ENCODE measurements around the gene DYNLT3. TPM values are rescaled to one million over a fixed set of nuclear protein-coding genes. Genes with fewer than 3 reads are reported as not detected.

Gene DYNLT3, protein sequence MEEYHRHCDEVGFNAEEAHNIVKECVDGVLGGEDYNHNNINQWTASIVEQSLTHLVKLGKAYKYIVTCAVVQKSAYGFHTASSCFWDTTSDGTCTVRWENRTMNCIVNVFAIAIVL
- polyA plus RNA-seq = 10 to 100 TPM in 3 of 4 donors, 1 to 10 TPM in 1; 9.2 to 22.5 (median 14.6) TPM
- long read RNA-seq, donor 1, transcript DYNLT3-201 (5 exons, 2,217 nt) = major isoform, 35 of 40 reads
- long read RNA-seq, donor 1, partial matches to known transcripts = 5 of 40 reads
- long read RNA-seq, donor 1, other reads (novel, unspliced or antisense) = 0 of 40 reads
- long read RNA-seq, donor 2, partial matches to known transcripts = 0 of 4 reads
- long read RNA-seq, donor 2, other reads (novel, unspliced or antisense) = 0 of 4 reads
- long read RNA-seq, donor 3, transcript DYNLT3-201 (5 exons, 2,217 nt) = major isoform, 13 of 13 reads
- long read RNA-seq, donor 3, partial matches to known transcripts = 0 of 13 reads
- long read RNA-seq, donor 3, other reads (novel, unspliced or antisense) = 0 of 13 reads
- long read RNA-seq, donor 4 = 0 reads
- long read RNA-seq, donor 5, transcript DYNLT3-201 (5 exons, 2,217 nt) = major isoform, 5 of 5 reads
- long read RNA-seq, donor 5, partial matches to known transcripts = 0 of 5 reads
- long read RNA-seq, donor 5, other reads (novel, unspliced or antisense) = 0 of 5 reads
- long read RNA-seq, donor 6, transcript DYNLT3-201 (5 exons, 2,217 nt) = major isoform, 10 of 10 reads
- long read RNA-seq, donor 6, partial matches to known transcripts = 0 of 10 reads
- long read RNA-seq, donor 6, other reads (novel, unspliced or antisense) = 0 of 10 reads
- long read RNA-seq, donor 7, transcript DYNLT3-201 (5 exons, 2,217 nt) = major isoform, 16 of 16 reads
- long read RNA-seq, donor 7, partial matches to known transcripts = 0 of 16 reads
- long read RNA-seq, donor 7, other reads (novel, unspliced or antisense) = 0 of 16 reads
- long read RNA-seq, donor 8 = 0 reads
- long read RNA-seq, donor 9, partial matches to known transcripts = 0 of 1 reads
- long read RNA-seq, donor 9, other reads (novel, unspliced or antisense) = 0 of 1 reads
- long read RNA-seq, donor 10, transcript DYNLT3-201 (5 exons, 2,217 nt) = major isoform, 20 of 20 reads
- long read RNA-seq, donor 10, partial matches to known transcripts = 0 of 20 reads
- long read RNA-seq, donor 10, other reads (novel, unspliced or antisense) = 0 of 20 reads

DNA sequence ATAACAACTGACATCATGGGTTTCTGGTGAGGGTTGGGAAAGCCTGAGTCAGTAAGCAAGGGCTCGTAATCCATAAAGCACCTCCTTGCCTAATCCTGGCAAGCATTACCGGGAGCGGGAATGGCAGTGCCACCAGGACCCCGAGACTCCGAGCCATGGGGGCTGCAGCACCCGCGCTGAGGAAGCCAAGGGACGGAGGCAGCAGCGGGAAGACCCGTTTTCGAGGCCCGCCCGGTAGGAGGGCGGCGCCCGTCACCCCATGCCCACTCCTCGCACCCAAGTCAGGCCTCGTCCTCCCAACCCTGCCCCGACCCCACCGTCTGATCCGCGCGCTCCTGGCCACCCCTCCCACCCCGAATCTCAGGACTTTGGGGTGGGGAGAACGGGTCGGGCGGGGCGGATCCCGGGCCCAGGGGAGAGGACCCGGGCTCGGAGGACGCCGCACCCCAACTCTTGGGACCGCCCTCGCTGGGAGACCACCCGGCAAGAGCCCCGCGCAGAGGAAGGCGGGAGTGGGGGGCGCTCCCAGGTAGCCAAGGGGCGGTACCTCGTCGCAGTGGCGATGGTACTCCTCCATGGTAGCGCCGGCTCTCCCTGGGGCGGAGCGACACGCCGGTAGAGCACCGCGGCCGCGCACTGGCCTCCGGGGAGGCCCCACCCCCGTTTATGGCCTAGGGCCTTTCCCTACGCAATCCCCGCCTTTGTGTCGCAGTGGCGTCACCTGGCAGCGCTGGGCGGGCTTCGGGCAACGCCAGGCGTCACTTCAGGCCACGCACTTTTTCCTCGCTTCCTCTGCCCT lies at the start of gene DYNLT3:
TSS of gene DYNLT3 (minus strand) at position 638 of the 799 bp plus-strand sequence. CDS start at position 577, 61 bp downstream.
- DNase-seq = peak; percentile 85 to 90
- no peak for FAIRE-seq
- Histone ChIP-seq H3K4me1 (ENCODE audit: control insufficient read depth in 3 of 3, insufficient read depth in 2 of 3, low read depth in 1 of 3, low read length in 2 of 3) (no peaks in the 10 kb centered on the region), H3K9me3 (ENCODE audit: control insufficient read depth in 2 of 2, insufficient read depth in 1 of 2, low read depth in 1 of 2, low read length in 1 of 2) (no peaks in the 10 kb centered on the region), H3K27ac (ENCODE audit: low read depth in 1 of 3, low read length in 2 of 3) (peak within 1 kb of the TSS; percentile 53 to 80 (median 65)), H3K36me3 (ENCODE audit: control insufficient read depth in 3 of 3, insufficient read depth in 2 of 3, low read depth in 1 of 3, low read length in 3 of 3) (no peaks in the 10 kb centered on the region), H3K4me3 (ENCODE audit: low read depth in 1 of 3, low read length in 3 of 3) (peak within 1 kb of the TSS; percentile 64 to 81 (median 70)), H3K27me3 (ENCODE audit: control insufficient read depth in 3 of 3, insufficient read depth in 3 of 3, low read length in 3 of 3) (no peaks in the 10 kb centered on the region)
- 0 to 41% (median 8%) methylated on average over 37 to 67 of the region's 67 CpGs for WGBS, 3 donors

- H3K27me3 ChIP-seq (ENCODE audit: control insufficient read depth in 3 of 3, insufficient read depth in 3 of 3, low read length in 3 of 3) = no peaks in the 10 kb centered on the region
- no peaks in the 10 kb centered on the region for H3K9me3 ChIP-seq (ENCODE audit: control insufficient read depth in 2 of 2, insufficient read depth in 1 of 2, low read depth in 1 of 2, low read length in 1 of 2)
- H3K4me3 ChIP-seq (ENCODE audit: low read depth in 1 of 3, low read length in 3 of 3) = no peak overlapping the region
- H3K36me3 ChIP-seq (ENCODE audit: control insufficient read depth in 3 of 3, insufficient read depth in 2 of 3, low read depth in 1 of 3, low read length in 3 of 3) = no peaks in the 10 kb centered on the region
- H3K27ac ChIP-seq (ENCODE audit: low read depth in 1 of 3, low read length in 2 of 3) = no peak overlapping the region
- 41 to 65% (median 61%) methylated on average over 1 of the region's 1 CpG for WGBS, 3 donors
- FAIRE-seq = no peak
- DNase-seq = no peak
- no peaks in the 10 kb centered on the region for H3K4me1 ChIP-seq (ENCODE audit: control insufficient read depth in 3 of 3, insufficient read depth in 2 of 3, low read depth in 1 of 3, low read length in 2 of 3)
Measured at GRCh38 chrX:37896511-37896890, 49.1 kb upstream of the DYNLT3 start.

- H3K4me1 ChIP-seq (ENCODE audit: control insufficient read depth in 3 of 3, insufficient read depth in 2 of 3, low read depth in 1 of 3, low read length in 2 of 3) = no peaks in the 10 kb centered on the region
- no peak for DNase-seq
- no peak overlapping the region for H3K27ac ChIP-seq (ENCODE audit: low read depth in 1 of 3, low read length in 2 of 3)
- FAIRE-seq = no peak
- H3K4me3 ChIP-seq (ENCODE audit: low read depth in 1 of 3, low read length in 3 of 3) = no peak overlapping the region
- no peaks in the 10 kb centered on the region for H3K27me3 ChIP-seq (ENCODE audit: control insufficient read depth in 3 of 3, insufficient read depth in 3 of 3, low read length in 3 of 3)
- no peaks in the 10 kb centered on the region for H3K9me3 ChIP-seq (ENCODE audit: control insufficient read depth in 2 of 2, insufficient read depth in 1 of 2, low read depth in 1 of 2, low read length in 1 of 2)
- no peaks in the 10 kb centered on the region for H3K36me3 ChIP-seq (ENCODE audit: control insufficient read depth in 3 of 3, insufficient read depth in 2 of 3, low read depth in 1 of 3, low read length in 3 of 3)
Measured at GRCh38 chrX:37895795-37896510, 48.6 kb upstream of the DYNLT3 start.

- no peaks in the 10 kb centered on the region for H3K36me3 ChIP-seq (ENCODE audit: control insufficient read depth in 3 of 3, insufficient read depth in 2 of 3, low read depth in 1 of 3, low read length in 3 of 3)
- no peaks in the 10 kb centered on the region for H3K4me1 ChIP-seq (ENCODE audit: control insufficient read depth in 3 of 3, insufficient read depth in 2 of 3, low read depth in 1 of 3, low read length in 2 of 3)
- H3K27ac ChIP-seq (ENCODE audit: low read depth in 1 of 3, low read length in 2 of 3) = no peak overlapping the region
- FAIRE-seq (no peak), DNase-seq (no peak)
- no peaks in the 10 kb centered on the region for H3K9me3 ChIP-seq (ENCODE audit: control insufficient read depth in 2 of 2, insufficient read depth in 1 of 2, low read depth in 1 of 2, low read length in 1 of 2)
- no peak overlapping the region for H3K4me3 ChIP-seq (ENCODE audit: low read depth in 1 of 3, low read length in 3 of 3)
- WGBS, 3 donors = 34 to 39% (median 35%) methylated on average over 3 of the region's 3 CpGs
- no peaks in the 10 kb centered on the region for H3K27me3 ChIP-seq (ENCODE audit: control insufficient read depth in 3 of 3, insufficient read depth in 3 of 3, low read length in 3 of 3)
Measured at GRCh38 chrX:37894725-37895124, 47.4 kb upstream of the DYNLT3 start.

DNA sequence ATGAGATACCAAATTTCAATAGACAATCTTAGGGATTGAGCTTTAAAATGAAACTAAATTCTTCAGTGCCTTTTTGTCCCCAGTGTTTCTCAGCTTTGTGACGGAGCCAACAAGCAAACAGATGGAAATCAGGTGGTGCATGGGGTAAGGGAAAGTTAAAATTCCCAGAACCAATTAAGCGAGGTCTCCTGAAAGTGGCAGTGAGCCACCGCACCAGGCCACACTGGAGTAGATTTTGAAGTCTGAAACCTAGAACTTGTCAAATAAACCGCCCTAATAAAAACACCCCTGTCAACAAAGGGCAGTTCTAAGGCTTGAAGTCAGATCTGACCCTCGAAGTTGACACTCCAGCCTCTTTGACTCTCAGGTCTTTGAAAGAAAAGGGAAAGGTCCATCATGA lies 40.6 kb upstream of the DYNLT3 start:
- DNase-seq (no peak), FAIRE-seq (no peak)
- Histone ChIP-seq H3K4me1 (ENCODE audit: control insufficient read depth in 3 of 3, insufficient read depth in 2 of 3, low read depth in 1 of 3, low read length in 2 of 3) (no peaks in the 10 kb centered on the region), H3K36me3 (ENCODE audit: control insufficient read depth in 3 of 3, insufficient read depth in 2 of 3, low read depth in 1 of 3, low read length in 3 of 3) (no peaks in the 10 kb centered on the region), H3K27ac (ENCODE audit: low read depth in 1 of 3, low read length in 2 of 3) (no peak overlapping the region), H3K9me3 (ENCODE audit: control insufficient read depth in 2 of 2, insufficient read depth in 1 of 2, low read depth in 1 of 2, low read length in 1 of 2) (no peaks in the 10 kb centered on the region), H3K27me3 (ENCODE audit: control insufficient read depth in 3 of 3, insufficient read depth in 3 of 3, low read length in 3 of 3) (no peaks in the 10 kb centered on the region), H3K4me3 (ENCODE audit: low read depth in 1 of 3, low read length in 3 of 3) (no peak overlapping the region)
- WGBS, 3 donors = 72 to 88% (median 85%) methylated on average over 5 of the region's 5 CpGs

DNA sequence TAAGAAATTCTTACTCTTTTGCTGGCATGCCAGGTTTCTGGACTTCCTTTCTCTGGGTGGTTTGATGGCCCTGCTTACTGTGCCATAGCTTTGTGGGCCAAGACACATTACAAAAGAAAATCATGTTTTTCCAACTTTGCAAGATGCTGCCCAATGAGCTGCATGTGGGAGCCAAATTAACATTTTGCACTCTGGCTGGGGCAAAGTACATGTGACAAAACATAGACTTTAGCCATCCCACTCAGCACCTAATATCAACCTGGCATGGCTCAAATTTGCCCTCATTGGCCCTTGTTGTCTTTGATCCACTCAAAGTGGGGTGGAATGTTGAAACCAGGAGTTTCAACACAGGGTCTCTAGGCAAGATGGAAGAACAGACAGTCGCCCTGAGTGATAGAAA lies 40.0 kb upstream of the DYNLT3 start:
- FAIRE-seq (no peak), DNase-seq (no peak)
- Histone ChIP-seq H3K27me3 (ENCODE audit: control insufficient read depth in 3 of 3, insufficient read depth in 3 of 3, low read length in 3 of 3) (no peaks in the 10 kb centered on the region), H3K36me3 (ENCODE audit: control insufficient read depth in 3 of 3, insufficient read depth in 2 of 3, low read depth in 1 of 3, low read length in 3 of 3) (no peaks in the 10 kb centered on the region), H3K4me1 (ENCODE audit: control insufficient read depth in 3 of 3, insufficient read depth in 2 of 3, low read depth in 1 of 3, low read length in 2 of 3) (no peaks in the 10 kb centered on the region), H3K4me3 (ENCODE audit: low read depth in 1 of 3, low read length in 3 of 3) (no peak overlapping the region), H3K9me3 (ENCODE audit: control insufficient read depth in 2 of 2, insufficient read depth in 1 of 2, low read depth in 1 of 2, low read length in 1 of 2) (no peaks in the 10 kb centered on the region), H3K27ac (ENCODE audit: low read depth in 1 of 3, low read length in 2 of 3) (no peak overlapping the region)
- 43 to 58% (median 50%) methylated on average over 1 of the region's 1 CpG for WGBS, 3 donors

GRCh38 chrX:37883196-37883595 lies 35.8 kb upstream of the DYNLT3 start:
- no peak overlapping the region for H3K27ac ChIP-seq (ENCODE audit: low read depth in 1 of 3, low read length in 2 of 3)
- WGBS, 3 donors = 66 to 80% (median 66%) methylated on average over 2 of the region's 2 CpGs
- no peaks in the 10 kb centered on the region for H3K27me3 ChIP-seq (ENCODE audit: control insufficient read depth in 3 of 3, insufficient read depth in 3 of 3, low read length in 3 of 3)
- no peak for FAIRE-seq
- DNase-seq = no peak
- H3K4me3 ChIP-seq (ENCODE audit: low read depth in 1 of 3, low read length in 3 of 3) = no peak overlapping the region
- H3K36me3 ChIP-seq (ENCODE audit: control insufficient read depth in 3 of 3, insufficient read depth in 2 of 3, low read depth in 1 of 3, low read length in 3 of 3) = no peaks in the 10 kb centered on the region
- no peaks in the 10 kb centered on the region for H3K9me3 ChIP-seq (ENCODE audit: control insufficient read depth in 2 of 2, insufficient read depth in 1 of 2, low read depth in 1 of 2, low read length in 1 of 2)
- H3K4me1 ChIP-seq (ENCODE audit: control insufficient read depth in 3 of 3, insufficient read depth in 2 of 3, low read depth in 1 of 3, low read length in 2 of 3) = no peaks in the 10 kb centered on the region
